GM18507 (cell line): ENCODE results near the gene CUL3.
"Not testable (repeated sequence)": the region's sequence is repeated elsewhere in the genome, so short reads cannot be mapped to it uniquely, and the experiment has no call there.

Experiments used
- DNase-seq: peaks from one replicate; pipeline ENCODE4 v3.0.0; 2011; ENCODE audit warnings: low read depth; ENCODE audit not compliant: insufficient read length; ENCODE audit errors: extremely low spot score
- FAIRE-seq: peaks from 2 replicates; lab custom pipeline; 2011; peaks lifted over from hg19 to GRCh38; lab: Jason Lieb, UNC

The CUL3 gene

DNA sequence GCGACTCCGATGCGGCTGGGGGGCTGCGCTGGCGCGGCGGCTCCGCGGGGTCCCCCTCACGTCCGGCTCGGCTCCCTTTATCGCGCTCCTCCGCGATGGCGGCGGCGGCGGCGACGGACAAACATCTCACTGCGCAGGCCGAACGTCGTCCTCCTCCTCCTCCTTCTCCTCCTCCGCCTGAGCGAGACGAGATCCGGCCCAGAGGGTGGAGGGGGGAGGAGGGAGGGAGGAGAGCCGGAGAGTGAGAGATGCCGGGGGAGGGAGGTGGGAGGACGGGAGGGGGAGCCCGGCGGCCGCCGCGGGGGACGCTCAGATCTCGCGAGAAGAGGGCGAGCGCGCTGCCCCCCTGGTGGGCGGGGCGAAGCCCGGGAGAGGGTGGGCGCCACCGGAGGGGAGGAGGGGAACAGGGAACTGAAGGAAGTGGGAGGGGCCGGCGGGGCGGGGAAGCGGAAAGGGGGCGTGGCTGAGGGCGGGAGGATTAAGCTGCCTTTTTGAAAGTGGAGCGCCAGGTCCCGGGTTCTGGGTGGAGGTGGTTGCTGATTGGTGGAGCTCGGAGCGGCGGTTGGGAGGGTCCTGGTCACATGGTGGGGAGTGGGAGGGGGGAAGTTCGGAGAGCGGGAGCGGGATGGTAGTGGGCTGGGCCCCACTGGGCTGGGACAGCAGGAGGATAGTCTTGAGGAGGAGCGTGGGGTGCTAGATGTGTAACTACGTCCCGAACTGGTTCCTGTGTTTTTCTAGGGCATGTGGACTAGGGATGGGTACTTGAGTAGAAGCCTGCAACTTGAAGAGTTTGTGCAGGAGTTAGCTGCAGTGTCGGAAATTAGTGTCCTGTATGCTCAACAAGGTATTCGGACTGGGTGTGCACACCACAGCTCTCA, at the start of gene CUL3:
Gene CUL3, minus strand, starts transcription at position 153 of the 878 bp plus-strand sequence. CDS start 354 bp downstream, outside the sequence.
- DNase-seq: peak; percentile 91
- peak; percentile 98 for FAIRE-seq

DNA sequence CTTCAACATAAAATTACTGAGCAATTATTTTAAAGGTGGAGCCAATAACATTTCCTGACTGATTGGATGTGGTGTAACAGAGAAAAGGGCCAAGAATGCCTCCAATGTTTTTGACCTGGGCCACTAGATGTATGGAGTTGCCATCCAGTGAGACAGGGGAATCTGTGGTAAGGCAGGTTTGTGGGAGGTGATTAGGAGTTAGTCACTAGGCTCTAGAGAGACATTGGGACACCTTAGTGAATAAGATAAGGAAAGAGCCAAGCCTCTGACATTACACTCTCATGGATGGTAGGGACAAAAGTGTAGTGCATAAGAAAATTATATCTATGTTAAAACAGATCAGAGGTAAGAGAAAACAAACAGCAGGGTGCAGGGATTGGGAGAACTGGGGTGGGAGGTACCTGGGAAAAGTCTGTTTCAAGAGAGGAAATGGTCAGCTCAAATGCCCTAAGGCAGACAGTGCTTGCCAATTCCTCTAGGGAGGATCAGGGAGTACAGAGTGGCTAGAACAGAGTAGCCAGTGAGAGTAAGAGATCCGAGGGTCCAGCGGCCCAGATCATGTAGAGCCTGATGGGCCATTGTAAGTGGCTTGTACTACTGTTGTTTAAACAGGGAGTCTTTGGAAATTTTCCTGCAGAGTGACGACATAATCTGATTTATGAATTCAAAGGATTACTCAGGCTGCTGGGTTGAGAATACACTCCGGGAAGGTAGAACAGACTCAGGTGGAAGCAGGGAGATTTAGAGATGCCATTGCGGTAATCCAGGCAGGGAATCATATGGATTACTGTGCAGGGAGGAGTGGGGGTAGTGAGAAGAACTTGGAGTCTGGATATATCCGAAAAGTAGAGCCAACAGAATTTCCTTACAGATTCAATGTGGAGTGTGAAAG, 45.7 kb upstream of the CUL3 start:
- FAIRE-seq (no peak), DNase-seq (no peak)

DNA sequence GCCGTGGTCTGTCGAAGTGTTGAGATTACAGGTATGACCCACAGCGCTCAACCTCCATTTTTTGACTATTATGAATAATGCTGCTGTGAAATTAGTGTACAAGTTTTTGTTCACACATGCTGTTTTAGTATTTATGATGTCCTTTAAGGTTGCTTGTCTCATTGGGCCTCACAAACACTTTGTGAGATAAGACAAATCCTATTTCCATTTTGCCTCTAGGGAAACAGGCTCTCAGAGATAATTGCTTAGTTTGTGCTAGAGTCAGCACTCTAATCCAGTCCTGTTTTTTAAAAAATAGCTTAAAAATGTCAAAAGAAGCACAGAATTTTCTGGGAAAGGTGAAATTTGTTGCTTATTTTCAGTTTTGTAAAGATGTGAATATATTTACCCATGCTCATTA, 43.3 kb upstream of the CUL3 start:
- FAIRE-seq (no peak), DNase-seq (no peak)

DNA sequence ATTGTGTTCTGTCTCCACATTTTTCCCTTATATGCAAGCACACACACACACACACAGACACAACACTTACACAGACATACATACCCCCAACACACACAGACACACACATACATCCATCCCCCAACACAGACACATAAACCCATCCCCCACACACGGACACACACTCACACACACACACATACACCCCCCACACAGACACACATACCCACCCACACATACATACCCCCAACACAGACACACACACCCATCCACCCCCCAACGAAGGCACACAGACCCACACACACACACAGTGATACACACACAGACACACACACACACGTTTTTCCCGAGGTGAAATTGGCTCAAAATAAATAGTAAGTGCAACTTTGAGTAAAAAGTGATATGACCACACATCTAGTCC, 41.6 kb upstream of the CUL3 start:
- FAIRE-seq (no peak), DNase-seq (no peak)

DNA sequence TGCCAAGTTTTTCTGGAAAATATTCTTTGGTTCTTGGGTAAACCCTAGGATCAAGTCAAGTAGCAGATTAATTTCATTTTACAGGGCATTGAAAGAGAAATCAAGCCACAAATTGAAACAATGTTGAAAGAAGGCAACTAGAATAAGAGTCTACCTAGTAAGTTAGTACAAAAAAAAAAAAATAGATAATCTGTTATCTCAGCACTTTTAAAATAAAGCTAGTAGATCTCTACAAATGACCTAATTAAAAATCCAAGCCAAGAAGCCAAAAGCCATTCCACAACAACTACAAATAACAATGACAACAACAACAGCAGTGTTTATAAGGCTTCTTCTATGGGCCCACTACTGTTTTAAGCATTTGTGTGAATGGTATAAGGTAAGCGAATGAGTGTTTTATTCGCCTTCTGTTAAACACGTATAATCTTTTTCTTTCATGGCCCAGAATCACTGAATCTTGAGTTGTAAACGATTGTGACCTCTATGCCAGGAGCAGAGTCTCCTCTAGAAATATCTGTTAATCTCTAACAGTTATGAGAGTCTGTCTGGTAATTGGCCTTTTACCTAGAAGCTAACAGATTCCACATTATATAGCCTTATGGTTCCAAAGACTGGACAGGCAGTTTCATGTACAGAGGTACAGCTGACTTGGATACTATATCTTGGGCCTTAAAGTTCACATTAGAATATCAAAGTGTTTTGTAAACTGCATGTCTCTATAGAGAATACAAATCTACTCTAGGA, 28.6 kb upstream of the CUL3 start:
- DNase-seq: no peak
- no peak for FAIRE-seq

DNA sequence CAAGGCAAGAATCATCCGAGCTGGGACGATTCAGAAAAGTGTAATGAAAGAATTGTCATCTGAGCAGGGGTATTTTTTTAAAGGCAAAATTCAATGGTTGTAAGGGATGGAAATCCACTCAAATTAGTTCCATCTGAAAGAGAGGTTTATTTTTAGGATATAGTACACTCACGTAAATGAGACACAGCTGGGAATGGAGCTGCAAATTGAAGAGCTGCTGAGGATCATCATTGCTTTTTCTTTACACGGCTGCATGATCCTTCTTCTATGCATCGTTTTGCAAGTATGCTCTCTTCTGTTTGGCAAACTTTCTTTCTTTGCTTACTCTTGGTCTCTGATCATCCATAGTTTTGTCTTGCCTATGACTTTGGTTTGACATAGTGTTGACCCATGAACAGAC, 27.4 kb upstream of the CUL3 start:
- DNase-seq (no peak), FAIRE-seq (no peak)

DNA sequence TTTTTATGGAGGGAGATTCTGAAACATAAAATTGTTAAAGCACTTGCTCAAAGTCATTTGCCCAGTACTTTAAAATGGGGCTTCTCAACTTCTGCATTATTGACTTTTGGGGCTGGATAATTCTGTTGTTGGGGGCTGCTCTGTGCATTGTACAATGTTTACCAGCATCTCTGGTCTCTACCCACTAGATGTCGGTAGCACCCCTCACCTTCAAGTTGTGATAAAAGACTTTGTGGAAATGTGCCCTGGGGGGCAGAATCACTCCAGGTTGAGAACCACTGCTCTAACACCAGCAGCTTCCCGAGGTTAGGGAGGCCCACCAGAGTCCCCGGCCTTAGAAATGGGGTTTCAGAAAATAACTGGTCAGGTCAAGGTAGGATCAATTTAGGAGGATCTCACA, 26.8 kb upstream of the CUL3 start:
- DNase-seq (no peak), FAIRE-seq (no peak)

DNA sequence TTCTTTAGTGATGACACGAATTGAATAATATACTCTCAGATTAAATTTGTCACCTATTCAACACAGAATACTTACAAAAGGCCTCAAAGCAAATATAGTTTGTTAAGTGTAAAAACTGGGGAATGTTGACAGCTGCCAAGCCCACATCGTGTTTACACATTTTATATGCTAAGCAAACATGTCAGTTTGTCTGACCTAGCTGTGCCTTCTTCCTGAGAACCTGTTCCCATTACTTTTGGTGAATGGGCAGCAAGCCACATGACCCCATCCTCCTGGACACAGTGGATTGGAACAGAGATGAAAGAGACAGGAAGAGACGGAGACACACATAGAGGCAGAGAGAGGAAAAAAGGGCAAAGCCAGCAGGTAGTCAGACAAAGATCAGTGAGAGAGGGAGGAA, 22.9 kb upstream of the CUL3 start:
- FAIRE-seq: no peak
- DNase-seq: no peak

DNA sequence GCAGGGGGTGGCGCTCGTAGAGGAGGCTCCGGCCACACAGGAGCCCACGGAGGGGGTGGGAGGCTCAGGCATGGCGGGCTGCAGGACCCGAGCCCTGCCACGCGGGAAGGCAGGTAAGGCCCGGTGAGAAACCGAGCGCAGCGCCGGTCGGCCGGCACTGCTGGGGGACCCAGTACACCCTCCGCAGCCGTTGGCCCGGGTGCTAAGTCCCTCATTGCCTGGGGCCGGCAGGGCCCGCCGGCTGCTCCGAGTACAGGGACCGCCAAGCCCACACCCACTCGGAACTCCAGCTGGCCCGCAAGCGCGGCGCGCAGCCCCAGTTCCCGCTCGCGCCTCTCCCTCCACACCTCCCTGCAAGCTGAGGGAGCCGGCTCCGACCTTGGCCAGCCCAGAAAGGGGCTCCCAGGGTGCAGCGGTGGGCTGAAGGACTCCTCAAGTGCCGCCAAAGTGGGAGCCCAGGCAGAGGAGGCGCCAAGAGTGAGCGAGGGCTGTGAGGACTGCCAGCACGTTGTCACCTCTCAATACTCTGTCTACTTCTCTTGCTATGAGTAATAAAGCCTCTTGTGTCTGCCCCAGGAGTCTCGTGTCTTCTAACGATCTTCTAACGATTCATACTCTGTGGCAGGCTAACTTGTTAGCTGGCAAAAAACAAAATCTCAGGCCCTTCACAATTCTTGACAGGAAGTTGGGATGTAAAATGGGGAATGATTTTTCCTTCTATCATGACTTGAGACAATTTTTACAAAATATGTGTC, 18.8 kb upstream of the CUL3 start:
- DNase-seq, FAIRE-seq: not testable (repeated sequence)

DNA sequence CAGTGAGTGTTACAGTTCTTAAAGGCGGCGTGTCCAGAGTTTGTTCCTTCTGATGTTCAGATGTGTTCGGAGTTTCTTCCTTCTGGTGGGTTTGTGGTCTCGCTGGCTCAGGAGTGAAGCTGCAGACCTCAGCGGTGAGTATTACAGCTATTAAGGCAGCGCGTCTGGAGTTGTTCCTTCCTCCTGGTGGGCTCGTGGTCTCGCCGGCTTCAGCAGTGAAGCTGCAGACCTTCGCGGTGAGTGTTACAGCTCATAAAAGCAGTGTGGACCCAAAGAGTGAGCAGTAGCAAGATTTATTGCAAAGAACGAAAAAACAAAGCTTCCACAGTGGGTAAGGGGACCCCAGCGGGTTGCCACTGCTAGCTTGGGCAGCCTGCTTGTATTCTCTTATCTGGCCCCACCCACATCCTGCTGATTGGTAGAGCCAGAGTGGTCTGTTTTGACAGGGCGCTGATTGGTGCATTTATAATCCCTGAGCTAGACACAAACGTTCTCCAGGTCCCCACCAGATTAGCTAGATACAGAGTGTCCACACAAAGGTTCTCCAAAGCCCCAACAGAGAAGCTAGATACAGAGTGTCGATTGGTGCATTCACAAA, 17.7 kb upstream of the CUL3 start:
- DNase-seq, FAIRE-seq: not testable (repeated sequence)

DNA sequence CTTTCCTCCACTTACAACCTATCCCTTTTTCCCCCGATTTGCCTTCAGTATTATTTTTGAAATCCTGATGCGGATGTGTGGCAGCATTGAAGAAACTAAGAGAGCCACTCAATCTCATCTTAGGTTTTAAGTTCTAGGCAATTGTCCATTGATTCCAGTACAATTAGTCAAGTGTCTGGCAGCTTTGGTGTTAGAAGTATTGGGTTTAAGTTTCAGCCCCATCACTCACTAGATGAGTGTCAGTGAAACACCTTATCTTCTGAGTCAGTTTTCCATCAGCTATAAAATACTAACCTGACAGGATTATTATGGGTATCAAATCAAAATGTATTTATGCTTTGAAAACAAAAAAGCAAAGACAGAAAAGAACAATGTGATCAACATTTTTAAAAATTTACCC, 16.8 kb upstream of the CUL3 start:
- DNase-seq (no peak), FAIRE-seq (no peak)

DNA sequence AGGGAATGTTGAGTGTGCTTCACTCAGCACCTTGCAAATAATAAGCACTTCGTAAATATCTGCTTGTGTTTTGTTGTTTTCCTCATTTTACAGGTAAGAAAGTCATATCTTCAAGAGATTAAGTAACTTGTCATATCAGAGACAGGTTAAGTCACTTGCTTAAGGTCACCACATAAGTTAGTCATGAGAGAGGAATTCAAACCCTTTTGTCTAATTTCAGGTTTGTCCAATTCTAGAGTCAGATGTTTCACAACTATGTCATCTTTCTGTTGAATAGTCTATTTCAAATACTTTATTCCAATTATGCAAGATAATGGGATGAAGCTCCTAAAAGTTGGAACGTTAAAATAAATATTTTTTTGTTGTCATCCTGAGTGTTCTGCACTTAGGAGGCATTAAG, 13.5 kb upstream of the CUL3 start:
- no peak for DNase-seq
- no peak for FAIRE-seq

DNA sequence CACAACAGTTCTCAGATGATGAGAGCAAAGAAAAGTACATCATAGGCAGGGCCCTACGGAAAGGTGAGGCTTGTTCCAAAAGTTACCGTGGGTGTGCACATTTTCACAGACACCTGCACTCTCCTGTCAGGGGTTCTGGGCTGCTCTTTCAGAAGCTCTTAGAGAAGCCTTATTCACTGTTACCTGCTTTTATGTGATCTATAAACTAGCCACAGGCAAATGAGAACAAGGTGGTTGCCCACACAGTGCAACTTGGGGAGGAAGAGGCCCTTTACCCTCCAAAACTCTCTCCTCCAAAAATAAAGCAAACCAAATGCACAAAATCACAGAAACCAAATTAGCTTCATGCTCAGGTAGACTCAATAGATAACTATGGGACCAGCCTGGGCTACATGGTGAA, 11.1 kb upstream of the CUL3 start:
- FAIRE-seq: no peak

DNA sequence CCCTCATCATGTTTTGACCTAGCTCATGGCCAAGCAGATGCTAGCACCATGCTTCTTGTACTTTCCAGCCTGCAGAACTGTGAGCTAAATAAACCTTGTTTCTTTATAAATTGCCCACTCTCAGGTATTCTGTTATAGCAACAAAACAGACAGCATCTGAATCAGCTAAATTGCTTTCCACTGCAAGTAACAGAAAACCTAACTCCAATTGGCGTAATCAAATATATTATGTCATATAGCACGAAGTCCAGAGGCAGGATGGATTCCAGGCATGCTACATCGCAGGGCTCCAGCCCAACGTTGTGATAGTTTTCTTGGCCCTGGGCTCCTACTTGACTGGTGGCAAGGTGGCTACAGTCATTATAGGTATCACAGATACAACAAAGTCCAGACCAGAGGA, 10.4 kb upstream of the CUL3 start:
- no peak for DNase-seq

More for the DNA sequence above, 11.1 kb upstream of the CUL3 start:
- no peak for DNase-seq

DNA sequence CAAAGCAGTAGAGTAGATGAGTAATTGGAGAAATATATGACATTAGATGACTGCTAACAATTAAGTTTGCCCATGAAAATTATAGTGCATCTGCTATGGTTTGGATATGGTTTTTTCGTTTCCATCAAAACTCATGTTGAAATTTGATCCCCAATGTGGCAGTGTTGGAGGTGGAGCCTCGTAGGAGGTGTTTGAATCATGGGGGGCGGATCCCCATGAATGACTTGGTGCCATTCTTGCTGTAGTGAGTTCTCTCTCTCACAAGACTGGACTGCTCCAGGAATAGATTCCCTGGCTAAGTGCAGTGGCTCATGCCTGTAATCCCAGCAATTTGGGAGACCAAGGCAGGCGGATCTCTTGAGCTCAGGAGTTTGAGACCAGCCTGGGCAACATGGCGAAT, 9.7 kb upstream of the CUL3 start:
- no peak for DNase-seq
- FAIRE-seq: no peak

More for the DNA sequence above, 10.4 kb upstream of the CUL3 start:
- no peak for FAIRE-seq

DNA sequence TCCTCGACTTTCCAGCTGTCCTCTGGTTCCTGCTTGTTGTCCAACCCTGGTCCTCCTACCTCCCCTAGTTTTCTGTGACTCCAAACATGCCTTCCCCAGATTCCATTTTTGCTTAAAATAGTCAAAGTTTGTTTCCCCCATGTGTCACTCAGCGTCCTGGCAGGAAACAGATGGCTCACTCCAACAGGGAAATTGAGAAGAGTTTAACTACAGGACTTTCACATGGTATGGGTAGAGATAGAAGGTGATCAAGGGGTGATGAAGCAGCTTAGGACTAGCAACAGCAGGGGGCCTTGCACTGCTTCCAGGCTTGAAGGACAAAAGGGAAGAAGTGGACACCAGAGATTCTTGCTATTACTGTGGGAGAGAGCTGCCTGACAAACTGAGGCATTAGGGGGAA, 6.1 kb upstream of the CUL3 start:
- no peak for FAIRE-seq
- no peak for DNase-seq

DNA sequence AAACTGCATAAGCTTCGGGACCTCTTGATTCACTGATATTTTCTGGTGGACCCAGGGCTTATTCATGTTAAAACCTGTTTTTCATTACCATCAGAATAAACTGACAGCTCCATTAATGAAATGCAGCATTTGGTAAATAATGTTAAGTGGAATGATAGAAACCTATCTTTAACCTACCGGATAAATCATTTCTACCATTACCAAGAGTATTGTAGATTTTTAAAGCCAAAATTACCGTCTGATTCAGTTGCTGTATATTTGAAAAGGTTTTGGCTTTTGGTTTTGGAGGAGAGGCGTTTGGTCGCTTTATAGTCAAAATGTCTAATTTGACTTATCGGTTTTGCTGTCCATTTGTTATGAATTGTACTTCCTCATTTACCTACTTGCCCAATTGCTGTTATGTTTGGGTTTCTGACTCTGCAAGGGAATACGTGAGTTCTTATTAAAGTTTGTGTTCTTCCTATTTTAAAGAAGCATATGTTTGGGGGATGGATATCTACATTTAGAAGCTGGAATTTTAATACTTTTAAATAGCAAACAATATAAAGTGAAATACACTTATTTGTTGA, 1.0 kb upstream of the CUL3 start:
- FAIRE-seq: peak; percentile 42

DNA sequence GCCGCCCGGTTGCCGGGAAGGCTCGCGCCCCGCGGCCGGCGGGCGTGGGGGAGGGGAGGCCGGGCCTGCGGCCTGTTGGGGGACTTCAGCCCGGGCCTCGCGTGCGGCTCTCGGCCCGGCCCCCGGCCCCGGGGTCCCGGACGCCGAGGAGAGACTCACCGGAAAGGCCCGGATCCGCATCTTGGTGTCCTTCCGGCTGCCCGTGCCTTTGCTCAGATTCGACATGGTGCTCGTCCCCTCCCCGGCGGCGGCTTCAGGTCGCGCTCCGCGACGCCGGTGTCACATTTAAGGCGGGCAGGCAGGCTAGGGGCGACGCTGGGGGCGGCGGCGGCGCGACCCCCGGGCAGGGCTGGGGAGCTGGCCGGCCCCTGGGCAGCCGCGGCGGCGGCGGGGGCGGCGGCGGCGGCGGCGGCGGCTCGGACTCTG, 365 bp downstream of the CUL3 start:
- no peak for DNase-seq
- FAIRE-seq: no peak

More for the DNA sequence above, 1.0 kb upstream of the CUL3 start:
- DNase-seq: no peak
